Endodermal cell (in vitro differentiated cells): Measurements from ENCODE around the gene CYB5B. TPM values are rescaled to one million over a fixed set of nuclear protein-coding genes. Genes with fewer than 3 reads are reported as not detected.

Experiments used
- DNase-seq: peaks from one replicate; pipeline ENCODE4 v3.0.0-alpha.2; 2017
- H3K27ac ChIP-seq: 2 replicates; pipeline ENCODE4 v1.5.1; 2013; ENCODE audit warnings: mild to moderate bottlenecking, low read depth, low read length, moderate library complexity
- H3K27me3 ChIP-seq: 2 replicates; pipeline ENCODE4 v1.6.1; 2013; ENCODE audit warnings: mild to moderate bottlenecking, low read length, moderate library complexity; ENCODE audit not compliant: insufficient read depth, control insufficient read depth, poor library complexity, severe bottlenecking
- H3K36me3 ChIP-seq: 2 replicates; pipeline ENCODE4 v1.7.0; 2013; ENCODE audit warnings: mild to moderate bottlenecking, low read length, moderate library complexity; ENCODE audit not compliant: control insufficient read depth, insufficient read depth
- H3K4me1 ChIP-seq: one replicate; pipeline ENCODE4 v1.7.0; 2013; ENCODE audit warnings: low read length; ENCODE audit not compliant: control insufficient read depth, insufficient read depth
- H3K4me3 ChIP-seq: 2 replicates; pipeline ENCODE4 v1.5.1; 2013; ENCODE audit warnings: mild to moderate bottlenecking, low read length, moderate library complexity
- H3K9ac ChIP-seq: 2 replicates; pipeline ENCODE4 v1.6.1; 2013; ENCODE audit warnings: mild to moderate bottlenecking, low read length, moderate library complexity; ENCODE audit not compliant: poor library complexity, severe bottlenecking; ENCODE audit errors: extremely low read depth
- H3K9me3 ChIP-seq: 2 replicates; pipeline ENCODE4 v1.6.1; 2013; ENCODE audit warnings: mild to moderate bottlenecking, low read length, moderate library complexity; ENCODE audit not compliant: control insufficient read depth
- H3K27ac Mint-ChIP-seq: 2 replicates; pipeline ENCODE4 v1.8.0; 2020; ENCODE audit warnings: mixed read lengths
- H3K27me3 Mint-ChIP-seq: 2 replicates; pipeline ENCODE4 v1.8.0; 2021; ENCODE audit warnings: mild to moderate bottlenecking, mixed read lengths; ENCODE audit not compliant: insufficient read depth
- H3K36me3 Mint-ChIP-seq: 2 replicates; pipeline ENCODE4 v1.8.0; 2020; ENCODE audit warnings: low read depth, mixed read lengths
- H3K4me1 Mint-ChIP-seq: 2 replicates; pipeline ENCODE4 v1.8.0; 2020; ENCODE audit warnings: mixed read lengths
- H3K4me3 Mint-ChIP-seq: 2 replicates; pipeline ENCODE4 v1.8.0; 2020; ENCODE audit warnings: mild to moderate bottlenecking, moderate library complexity, mixed read lengths
- H3K9me3 Mint-ChIP-seq: 2 replicates; pipeline ENCODE4 v1.8.0; 2020; ENCODE audit warnings: mild to moderate bottlenecking, mixed read lengths
- WGBS, 2 experiments: methylation state at CpG; one replicate each; pipeline versions ENCODE4 v1.1.5 to v1.1.7; 2013; ENCODE audit warnings: missing lambda C conversion rate in 2 of 2, mixed read lengths in 1 of 2; ENCODE audit not compliant: insufficient coverage in 1 of 2, insufficient read length in 1 of 2; 5-methylcytosine and 5-hydroxymethylcytosine counted together
- total RNA-seq, 2 donors: library from RNA; stranded (reverse); fragmentation: NEBNext Ultra II Directional in 1 of 2; extraction: Animal tissue kit (Norgen Biotek cat#: 25700) in 1 of 2; gene quantifications; 2 replicates in 1 of 2; 3 replicates in 1 of 2; pipeline ENCODE4 v1.2.1, GENCODE V29; 2021
- TF ChIP-seq, protein P1 (sequence below): fragments of 200-600 bp; sonication (generic); conservative IDR thresholded peaks from 2 replicates; pipeline ENCODE4 v1.5.0; 2021; ENCODE audit warnings: antibody characterized with exemption, mild to moderate bottlenecking

Gene CYB5B
- total RNA-seq, 2 donors from 2014 or later = 123 to 131 TPM

DNA sequence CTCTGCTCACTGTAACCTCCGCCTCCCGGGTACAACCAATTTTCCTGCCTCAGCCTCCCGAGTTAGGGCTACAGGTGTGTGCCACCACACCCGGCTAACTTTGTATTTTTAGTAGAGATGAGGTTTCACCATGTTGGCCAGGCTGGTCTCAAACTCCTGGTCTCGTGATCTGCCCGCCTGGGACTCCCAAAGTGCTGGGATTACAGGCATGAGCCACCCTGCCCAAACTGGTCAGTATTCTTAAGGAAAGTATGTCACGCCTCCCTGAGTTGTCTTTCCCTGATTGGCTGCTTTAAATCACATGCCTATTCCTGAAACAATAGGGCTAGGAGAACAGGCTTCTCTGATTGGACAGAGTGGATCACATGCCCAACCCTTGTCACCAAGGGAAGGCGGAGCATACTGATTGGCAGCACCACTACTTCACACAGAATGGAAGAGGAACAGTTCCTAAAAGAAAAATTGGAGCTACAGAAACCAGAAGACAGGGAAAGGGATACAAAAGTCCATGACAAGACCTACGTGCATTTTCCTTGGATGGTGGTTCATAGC lies 17.6 kb upstream of the CYB5B start:
- Mint-ChIP-seq H3K27ac (no peak overlapping the region), H3K4me1 (peaks cover 12% of the 10 kb centered on the region), H3K4me3 (no peak overlapping the region), H3K9me3 (no peaks in the 10 kb centered on the region), H3K27me3 (no peaks in the 10 kb centered on the region), H3K36me3 (no peaks in the 10 kb centered on the region)
- TF ChIP-seq, protein P1, sequence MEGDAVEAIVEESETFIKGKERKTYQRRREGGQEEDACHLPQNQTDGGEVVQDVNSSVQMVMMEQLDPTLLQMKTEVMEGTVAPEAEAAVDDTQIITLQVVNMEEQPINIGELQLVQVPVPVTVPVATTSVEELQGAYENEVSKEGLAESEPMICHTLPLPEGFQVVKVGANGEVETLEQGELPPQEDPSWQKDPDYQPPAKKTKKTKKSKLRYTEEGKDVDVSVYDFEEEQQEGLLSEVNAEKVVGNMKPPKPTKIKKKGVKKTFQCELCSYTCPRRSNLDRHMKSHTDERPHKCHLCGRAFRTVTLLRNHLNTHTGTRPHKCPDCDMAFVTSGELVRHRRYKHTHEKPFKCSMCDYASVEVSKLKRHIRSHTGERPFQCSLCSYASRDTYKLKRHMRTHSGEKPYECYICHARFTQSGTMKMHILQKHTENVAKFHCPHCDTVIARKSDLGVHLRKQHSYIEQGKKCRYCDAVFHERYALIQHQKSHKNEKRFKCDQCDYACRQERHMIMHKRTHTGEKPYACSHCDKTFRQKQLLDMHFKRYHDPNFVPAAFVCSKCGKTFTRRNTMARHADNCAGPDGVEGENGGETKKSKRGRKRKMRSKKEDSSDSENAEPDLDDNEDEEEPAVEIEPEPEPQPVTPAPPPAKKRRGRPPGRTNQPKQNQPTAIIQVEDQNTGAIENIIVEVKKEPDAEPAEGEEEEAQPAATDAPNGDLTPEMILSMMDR = no peak
- Histone ChIP-seq H3K27ac (no peak overlapping the region), H3K4me1 (peaks cover 5% of the 10 kb centered on the region), H3K9me3 (no peaks in the 10 kb centered on the region), H3K9ac (no peak overlapping the region), H3K36me3 (no peaks in the 10 kb centered on the region), H3K4me3 (no peak overlapping the region), H3K27me3 (no peaks in the 10 kb centered on the region)
- WGBS, 2 experiments = 96 to 100% methylated on average over 8 to 9 of the region's 9 CpGs
- no peak for DNase-seq

DNA sequence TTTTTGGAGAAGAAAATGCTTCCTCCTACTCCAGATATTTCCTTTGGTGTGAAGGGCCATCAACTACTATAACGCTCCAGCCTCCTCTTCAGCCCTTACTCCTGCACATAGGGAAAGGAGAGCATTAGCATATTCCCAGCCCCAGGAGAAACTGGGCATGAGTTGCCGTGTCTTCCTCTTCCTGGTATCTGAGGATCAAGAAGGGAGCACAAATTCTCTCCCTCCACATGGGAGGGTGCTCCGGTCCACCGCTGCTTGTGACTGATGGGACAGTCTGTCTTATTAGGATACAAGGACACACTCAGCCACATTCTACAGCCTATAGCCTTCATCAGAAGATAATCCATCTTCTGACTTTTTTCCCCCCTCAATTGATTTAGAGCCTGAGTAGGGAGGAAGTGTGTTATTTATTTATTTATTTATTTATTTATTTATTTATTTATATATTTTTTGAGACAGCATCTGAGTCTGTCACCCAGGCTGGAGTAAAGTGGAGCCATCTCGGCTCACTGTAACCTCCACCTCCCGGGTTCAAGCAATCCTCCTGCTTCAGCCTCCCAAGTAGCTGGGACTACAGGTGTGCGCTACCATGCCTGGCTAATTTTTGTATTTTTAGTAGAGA lies 16.6 kb upstream of the CYB5B start:
- Mint-ChIP-seq H3K4me3 (no peak overlapping the region), H3K27me3 (no peaks in the 10 kb centered on the region), H3K36me3 (no peaks in the 10 kb centered on the region), H3K4me1 (peaks cover 12% of the 10 kb centered on the region), H3K27ac (no peak overlapping the region), H3K9me3 (no peaks in the 10 kb centered on the region)
- Histone ChIP-seq H3K27me3 (no peaks in the 10 kb centered on the region), H3K27ac (no peak overlapping the region), H3K36me3 (no peaks in the 10 kb centered on the region), H3K9me3 (no peaks in the 10 kb centered on the region), H3K9ac (no peak overlapping the region), H3K4me3 (no peak overlapping the region), H3K4me1 (peaks cover 5% of the 10 kb centered on the region)
- no peak for DNase-seq
- WGBS, 2 experiments = 94 to 100% methylated on average over 1 to 7 of the region's 7 CpGs
- TF ChIP-seq, protein P1 = no peak

DNA sequence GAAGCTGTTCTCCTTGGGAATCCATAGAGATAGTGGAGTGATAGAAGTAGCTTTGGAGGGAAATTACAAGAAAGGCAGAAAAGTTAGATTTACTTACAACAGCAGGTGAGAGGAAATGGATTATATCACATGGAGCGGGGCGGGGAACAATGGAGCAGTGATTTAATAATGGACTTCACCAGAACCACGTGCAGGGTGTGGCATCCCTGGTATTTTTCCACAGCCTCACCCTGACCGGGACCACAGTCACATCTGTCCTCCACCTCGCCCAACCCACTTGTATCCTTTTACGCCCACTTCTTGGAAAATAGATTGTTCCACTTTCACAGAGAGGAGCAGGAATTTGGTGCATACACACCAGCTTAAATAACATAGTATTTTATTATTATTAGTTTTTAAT lies 15.9 kb upstream of the CYB5B start:
- Histone ChIP-seq H3K36me3 (no peaks in the 10 kb centered on the region), H3K4me3 (no peak overlapping the region), H3K27ac (no peak overlapping the region), H3K4me1 (peaks cover 5% of the 10 kb centered on the region), H3K27me3 (no peaks in the 10 kb centered on the region), H3K9ac (no peak overlapping the region), H3K9me3 (no peaks in the 10 kb centered on the region)
- TF ChIP-seq, protein P1 = no peak
- DNase-seq = no peak
- 76 to 84% methylated on average over 4 to 6 of the region's 6 CpGs for WGBS, 2 experiments
- H3K27ac Mint-ChIP-seq = no peak overlapping the region
- H3K4me3 Mint-ChIP-seq = no peak overlapping the region
- H3K9me3 Mint-ChIP-seq = no peaks in the 10 kb centered on the region
- no peaks in the 10 kb centered on the region for H3K36me3 Mint-ChIP-seq
- H3K27me3 Mint-ChIP-seq = no peaks in the 10 kb centered on the region
- H3K4me1 Mint-ChIP-seq = peaks cover 12% of the 10 kb centered on the region
